Kidney (tissue), 14 donors: ENCODE measurements around the gene PHOX2B. TPM values are rescaled to one million over a fixed set of nuclear protein-coding genes. Genes with fewer than 3 reads are reported as not detected.

Experiments used
- DNase-seq, 5 donors: peaks; one replicate each; pipeline ENCODE4 v3.0.0-alpha.2; 2013 to 2020
- FAIRE-seq: peaks from 2 replicates; lab custom pipeline; 2012; peaks lifted over from hg19 to GRCh38; lab: Jason Lieb, UNC
- H3K27ac ChIP-seq, 2 donors: one replicate each; pipeline ENCODE4 v1.7.0; 2013; ENCODE audit warnings: low read depth in 2 of 2, low read length in 2 of 2, inconsistent platforms in 1 of 2
- H3K27me3 ChIP-seq: one replicate; pipeline ENCODE4 v1.7.1; 2013; ENCODE audit warnings: low read length, inconsistent platforms; ENCODE audit not compliant: control insufficient read depth, insufficient read depth
- H3K36me3 ChIP-seq, 3 donors: one replicate each; pipeline versions ENCODE4 v1.7.0 to v1.7.1; 2013; ENCODE audit warnings: low read length in 3 of 3, control low read depth in 1 of 3, inconsistent platforms in 1 of 3; ENCODE audit not compliant: insufficient read depth in 3 of 3, control insufficient read depth in 2 of 3
- H3K4me1 ChIP-seq, 3 donors: one replicate each; pipeline versions ENCODE4 v1.7.0 to v1.7.1; 2013; ENCODE audit warnings: low read length in 3 of 3, inconsistent platforms in 1 of 3, low read depth in 1 of 3; ENCODE audit not compliant: control insufficient read depth in 2 of 3, insufficient read depth in 2 of 3
- H3K4me3 ChIP-seq, 3 donors: one replicate each; pipeline versions ENCODE4 v1.7.0 to v1.8.1; 2013; ENCODE audit warnings: low read length in 3 of 3, control low read depth in 1 of 3, inconsistent platforms in 1 of 3
- H3K9ac ChIP-seq, 3 donors: one replicate each; pipeline versions ENCODE4 v1.7.0 to v1.7.1; 2013; ENCODE audit warnings: low read length in 3 of 3, control low read depth in 1 of 3, inconsistent platforms in 1 of 3
- H3K9me3 ChIP-seq, 3 donors: one replicate each; pipeline versions ENCODE4 v1.7.0 to v1.7.1; 2013; ENCODE audit warnings: low read length in 3 of 3, control low read depth in 1 of 3, inconsistent platforms in 1 of 3; ENCODE audit not compliant: control insufficient read depth in 2 of 3, insufficient read depth in 1 of 3
- intact Hi-C: fragments of 100-400 bp; cut with DNase I; formaldehyde crosslinking; loops from one replicate; pipeline ENCODE4 v1.11.1; 2022
- polyA plus RNA-seq: library from polyadenylated mRNA; stranded (reverse); fragments of 350-450 nt; fragmentation: Illumina TruSeq; extraction: RNeasy Lipid Tissue Mini Kit (QIAGEN cat#74804); gene quantifications from one replicate; pipeline ENCODE4 v1.2.3, GENCODE V29; 2014; ENCODE audit warnings: low read depth, low replicate concordance; ENCODE audit not compliant: insufficient read depth
- total RNA-seq: library from RNA; stranded (reverse); fragmentation: NEBNext Ultra II Directional; extraction: Animal tissue kit (Norgen Biotek cat#: 25700); gene quantifications from one replicate; pipeline ENCODE4 v1.2.1, GENCODE V29; 2021
- TF ChIP-seq, protein P1 (sequence below): IDR thresholded peaks from 3 replicates; pipeline ENCODE4 v1.5.1; 2012; ENCODE audit warnings: mild to moderate bottlenecking, moderate library complexity, borderline replicate concordance; ENCODE audit not compliant: insufficient read depth; ENCODE audit errors: extremely low read depth
- donor health status: control.
- donor health status: control.
- donor health status: control.
- donor health status: control.
- donor health status: control.
- donor health status: DM: yes; HTN: yes; CAD: no.
- donor health status: Normal renal cell carcinoma (clear cell type).

The PHOX2B gene
- total and polyA plus RNA-seq, 2 donors from 2014 or later: not detected

DNA sequence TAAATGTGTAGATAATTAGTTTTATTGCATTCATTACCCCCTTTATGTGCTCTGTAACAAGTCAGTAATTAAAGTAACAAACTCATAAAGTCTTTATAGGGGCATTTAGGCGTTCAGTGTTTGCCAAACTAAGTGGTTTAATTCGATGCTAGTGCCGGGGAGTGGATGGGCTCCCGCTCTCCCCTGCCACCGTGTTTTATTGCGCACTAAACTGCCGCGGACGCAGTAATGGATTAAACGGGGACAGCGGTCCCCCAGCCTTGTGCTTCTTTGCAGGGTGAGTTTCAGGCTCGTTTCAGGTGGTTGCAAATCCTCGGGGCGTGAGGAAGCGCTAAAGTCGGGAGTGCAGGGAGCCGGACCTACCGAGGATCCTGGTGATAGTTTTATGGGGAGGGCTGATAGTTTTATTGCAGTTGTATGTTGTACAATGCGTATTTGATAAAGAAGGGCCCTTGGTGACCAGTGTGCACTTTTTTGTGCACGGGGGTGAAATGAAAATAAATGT, 1.6 kb upstream of the PHOX2B start:
- H3K4me1 ChIP-seq: peaks cover 0 to 2% (median 0%) of the 10 kb centered on the region in 3 donors
- no peak overlapping the region for H3K27ac ChIP-seq
- no peak overlapping the region for H3K9ac ChIP-seq
- H3K36me3 ChIP-seq: no peaks in the 10 kb centered on the region
- DNase-seq (peak in 3 of 5 donors; percentile 29 to 54 (median 32)), FAIRE-seq (no peak)
- no peak overlapping the region for H3K4me3 ChIP-seq
- TF ChIP-seq, protein P1, sequence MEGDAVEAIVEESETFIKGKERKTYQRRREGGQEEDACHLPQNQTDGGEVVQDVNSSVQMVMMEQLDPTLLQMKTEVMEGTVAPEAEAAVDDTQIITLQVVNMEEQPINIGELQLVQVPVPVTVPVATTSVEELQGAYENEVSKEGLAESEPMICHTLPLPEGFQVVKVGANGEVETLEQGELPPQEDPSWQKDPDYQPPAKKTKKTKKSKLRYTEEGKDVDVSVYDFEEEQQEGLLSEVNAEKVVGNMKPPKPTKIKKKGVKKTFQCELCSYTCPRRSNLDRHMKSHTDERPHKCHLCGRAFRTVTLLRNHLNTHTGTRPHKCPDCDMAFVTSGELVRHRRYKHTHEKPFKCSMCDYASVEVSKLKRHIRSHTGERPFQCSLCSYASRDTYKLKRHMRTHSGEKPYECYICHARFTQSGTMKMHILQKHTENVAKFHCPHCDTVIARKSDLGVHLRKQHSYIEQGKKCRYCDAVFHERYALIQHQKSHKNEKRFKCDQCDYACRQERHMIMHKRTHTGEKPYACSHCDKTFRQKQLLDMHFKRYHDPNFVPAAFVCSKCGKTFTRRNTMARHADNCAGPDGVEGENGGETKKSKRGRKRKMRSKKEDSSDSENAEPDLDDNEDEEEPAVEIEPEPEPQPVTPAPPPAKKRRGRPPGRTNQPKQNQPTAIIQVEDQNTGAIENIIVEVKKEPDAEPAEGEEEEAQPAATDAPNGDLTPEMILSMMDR: no peak
- peaks cover 84% of the 10 kb centered on the region for H3K27me3 ChIP-seq
- intact Hi-C loops: no loop called here
- no peaks in the 10 kb centered on the region for H3K9me3 ChIP-seq

DNA sequence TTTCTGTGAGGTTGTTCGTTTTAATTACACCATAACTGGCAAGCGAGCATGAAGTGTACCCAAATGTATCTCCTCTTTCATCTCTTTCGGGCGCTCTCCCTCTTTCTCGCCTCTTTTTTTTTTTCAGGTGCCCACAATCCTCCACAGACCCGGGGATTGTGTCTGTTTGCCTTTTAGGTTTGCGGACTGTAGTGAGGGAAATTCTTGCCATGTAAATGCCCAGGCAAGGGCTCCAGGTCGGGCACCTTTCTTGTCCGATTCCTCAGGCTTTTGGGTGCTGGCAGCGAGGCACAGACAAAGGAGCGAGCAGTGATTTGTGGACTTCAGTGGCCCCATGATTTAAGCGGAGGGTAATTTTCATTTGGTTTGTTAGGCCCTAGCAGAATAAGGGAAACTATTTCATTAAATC, 1.1 kb upstream of the PHOX2B start:
- H3K9me3 ChIP-seq: no peaks in the 10 kb centered on the region
- H3K27me3 ChIP-seq: peaks cover 86% of the 10 kb centered on the region
- TF ChIP-seq, protein P1: no peak
- H3K4me1 ChIP-seq: peaks cover 0 to 2% (median 0%) of the 10 kb centered on the region in 3 donors
- peak in 3 of 5 donors; percentile 15 to 44 (median 38) for DNase-seq
- H3K27ac ChIP-seq: no peak overlapping the region
- intact Hi-C loops: no loop called here
- H3K36me3 ChIP-seq: no peaks in the 10 kb centered on the region
- H3K4me3 ChIP-seq: no peak overlapping the region
- H3K9ac ChIP-seq: no peak overlapping the region
- FAIRE-seq: no peak

DNA sequence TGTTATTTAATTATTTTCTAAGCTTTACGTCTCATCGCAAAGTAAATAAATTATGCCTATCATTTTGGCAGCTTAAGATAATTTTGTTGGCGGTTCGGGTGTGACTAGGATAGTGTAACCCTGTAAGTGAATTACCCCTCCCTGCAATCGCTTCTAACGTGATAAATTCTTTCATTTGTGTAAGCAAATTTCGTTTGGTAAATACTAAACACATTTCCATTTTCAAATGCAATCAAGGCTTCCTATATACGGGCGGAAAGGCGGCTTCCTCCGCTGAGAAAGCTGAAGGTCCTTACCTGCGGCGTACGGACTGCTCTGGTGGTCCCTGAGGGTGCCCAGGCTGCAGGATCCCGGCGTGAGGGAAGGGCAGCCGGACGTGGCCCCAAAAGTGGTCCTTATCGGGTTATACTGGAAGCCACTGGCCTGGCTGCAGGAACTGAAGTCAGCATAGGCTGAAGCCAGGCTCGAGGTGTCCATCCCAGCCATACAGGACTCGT, 403 bp downstream of the PHOX2B start:
- Histone ChIP-seq H3K9ac (no peak overlapping the region), H3K4me3 (no peak overlapping the region), H3K27me3 (peaks cover 88% of the 10 kb centered on the region), H3K4me1 (peaks cover 0 to 2% (median 0%) of the 10 kb centered on the region in 3 donors), H3K9me3 (no peaks in the 10 kb centered on the region), H3K36me3 (no peaks in the 10 kb centered on the region), H3K27ac (no peak overlapping the region)
- FAIRE-seq: no peak
- intact Hi-C loops: no loop called here
- TF ChIP-seq, protein P1: no peak
- peak in 4 of 5 donors; percentile 26 to 42 (median 36) for DNase-seq
